Nephron progenitor cell (in vitro differentiated cells): ENCODE data around the gene HES5.

Experiments
- DNase-seq: peaks from one replicate; pipeline ENCODE4 v3.0.0; 2021
- H3K27ac Mint-ChIP-seq: 2 replicates; pipeline ENCODE4 v1.8.0; 2021; ENCODE audit warnings: mild to moderate bottlenecking, moderate library complexity, mixed read lengths
- H3K27me3 Mint-ChIP-seq: 2 replicates; pipeline ENCODE4 v1.8.0; 2021; ENCODE audit warnings: mild to moderate bottlenecking, low read depth, mixed read lengths; ENCODE audit not compliant: poor library complexity
- H3K36me3 Mint-ChIP-seq: 2 replicates; pipeline ENCODE4 v1.8.0; 2021; ENCODE audit warnings: low read depth, mixed read lengths
- H3K4me1 Mint-ChIP-seq: 2 replicates; pipeline ENCODE4 v1.8.0; 2021; ENCODE audit warnings: mixed read lengths
- H3K4me3 Mint-ChIP-seq: 2 replicates; pipeline ENCODE4 v1.8.0; 2021; ENCODE audit warnings: mild to moderate bottlenecking, moderate library complexity, mixed read lengths
- H3K9me3 Mint-ChIP-seq: 2 replicates; pipeline ENCODE4 v1.8.0; 2021; ENCODE audit warnings: mild to moderate bottlenecking, moderate library complexity, mixed read lengths
- CTCF ChIP-seq: fragments of 200-600 bp; sonication (generic); IDR thresholded peaks from 2 replicates; pipeline ENCODE4 v1.5.0; 2021; ENCODE audit warnings: antibody characterized with exemption

Gene HES5

GRCh38 chr1:2509589-2509988 is 20.5 kb downstream of the HES5 start:
- Mint-ChIP-seq H3K36me3 (peaks cover 5% of the 10 kb centered on the region), H3K4me3 (no peak overlapping the region), H3K27me3 (no peaks in the 10 kb centered on the region), H3K4me1 (no peaks in the 10 kb centered on the region), H3K9me3 (no peaks in the 10 kb centered on the region), H3K27ac (no peak overlapping the region)
- DNase-seq: no peak
- TF ChIP-seq CTCF: no peak

- Mint-ChIP-seq H3K9me3 (no peaks in the 10 kb centered on the region), H3K27me3 (no peaks in the 10 kb centered on the region), H3K4me1 (no peaks in the 10 kb centered on the region), H3K27ac (no peak overlapping the region), H3K36me3 (peaks cover 5% of the 10 kb centered on the region), H3K4me3 (no peak overlapping the region)
- no peak for DNase-seq
- no peak for TF ChIP-seq CTCF
These were observed 21.3 kb downstream of the HES5 start for GRCh38 chr1:2508751-2509150.

GRCh38 chr1:2508180-2508579 is 21.9 kb downstream of the HES5 start:
- Mint-ChIP-seq H3K9me3 (no peaks in the 10 kb centered on the region), H3K36me3 (peaks cover 5% of the 10 kb centered on the region), H3K27ac (no peak overlapping the region), H3K4me3 (no peak overlapping the region), H3K27me3 (no peaks in the 10 kb centered on the region), H3K4me1 (no peaks in the 10 kb centered on the region)
- TF ChIP-seq CTCF: no peak
- no peak for DNase-seq

GRCh38 chr1:2507744-2508155 is 22.3 kb downstream of the HES5 start:
- no peaks in the 10 kb centered on the region for H3K4me1 Mint-ChIP-seq
- no peaks in the 10 kb centered on the region for H3K27me3 Mint-ChIP-seq
- no peak overlapping the region for H3K4me3 Mint-ChIP-seq

GRCh38 chr1:2506901-2507565 is 23.0 kb downstream of the HES5 start:
- no peak for TF ChIP-seq CTCF

More at GRCh38 chr1:2507744-2508155, 22.3 kb downstream of the HES5 start:
- TF ChIP-seq CTCF: no peak
- H3K36me3 Mint-ChIP-seq: peaks cover 5% of the 10 kb centered on the region
- DNase-seq: no peak
- no peak overlapping the region for H3K27ac Mint-ChIP-seq
- no peaks in the 10 kb centered on the region for H3K9me3 Mint-ChIP-seq

More at GRCh38 chr1:2506901-2507565, 23.0 kb downstream of the HES5 start:
- no peak overlapping the region for H3K27ac Mint-ChIP-seq
- no peaks in the 10 kb centered on the region for H3K9me3 Mint-ChIP-seq
- H3K4me3 Mint-ChIP-seq: no peak overlapping the region
- H3K27me3 Mint-ChIP-seq: no peaks in the 10 kb centered on the region
- no peak for DNase-seq
- peaks cover 5% of the 10 kb centered on the region for H3K36me3 Mint-ChIP-seq
- no peaks in the 10 kb centered on the region for H3K4me1 Mint-ChIP-seq
